Fibroblast of skin of right biceps (primary cell): ENCODE results near the gene LILRB4.
"Not testable (repeated sequence)": the region's sequence is repeated elsewhere in the genome, so short reads cannot be mapped to it uniquely, and the experiment has no call there.

Experiments
- DNase-seq: peaks from one replicate; pipeline ENCODE4 v3.0.0-alpha.2; 2013

Gene LILRB4

DNA sequence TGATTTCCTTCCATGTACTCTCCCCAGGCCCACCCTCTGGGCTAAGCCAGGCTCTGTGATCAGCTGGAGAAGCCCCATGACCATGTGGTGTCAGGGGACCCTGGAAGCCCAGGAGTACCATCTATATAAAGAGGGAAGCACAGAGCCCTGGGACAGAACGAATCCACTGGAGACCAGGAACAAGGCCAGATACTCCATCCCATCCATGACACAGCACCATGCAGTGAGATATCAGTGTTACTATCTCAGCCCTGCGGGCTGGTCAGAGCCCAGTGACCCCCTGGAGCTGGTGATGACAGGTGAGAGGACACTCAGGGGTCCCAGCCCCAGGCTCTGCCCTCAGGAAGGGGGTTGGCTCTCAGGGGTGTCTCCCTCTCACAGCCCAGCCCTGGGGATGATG lies 34.0 kb downstream of the LILRB4 start:
- no peak for DNase-seq

DNA sequence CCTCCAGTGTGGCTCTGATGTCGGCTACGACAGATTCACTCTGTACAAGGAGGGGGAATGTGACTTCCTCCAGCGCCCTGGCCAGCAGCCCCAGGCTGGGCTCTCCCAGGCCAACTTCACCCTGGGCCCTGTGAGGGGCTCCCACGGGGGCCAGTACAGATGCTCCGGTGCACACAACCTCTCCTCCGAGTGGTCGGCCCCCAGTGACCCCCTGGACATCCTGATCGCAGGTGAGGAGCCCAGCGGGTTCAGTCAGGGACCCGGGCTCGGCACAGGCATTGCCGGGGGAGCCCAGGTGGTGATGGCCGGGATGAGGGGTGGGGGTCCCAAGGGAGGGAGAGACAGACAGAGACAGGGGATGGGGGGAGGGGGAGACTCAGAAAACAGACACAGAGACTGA lies 34.9 kb downstream of the LILRB4 start:
- not testable (repeated sequence) for DNase-seq

GRCh38 chr19:54704928-54705327 lies 42.1 kb downstream of the LILRB4 start:
- no peak for DNase-seq

DNA sequence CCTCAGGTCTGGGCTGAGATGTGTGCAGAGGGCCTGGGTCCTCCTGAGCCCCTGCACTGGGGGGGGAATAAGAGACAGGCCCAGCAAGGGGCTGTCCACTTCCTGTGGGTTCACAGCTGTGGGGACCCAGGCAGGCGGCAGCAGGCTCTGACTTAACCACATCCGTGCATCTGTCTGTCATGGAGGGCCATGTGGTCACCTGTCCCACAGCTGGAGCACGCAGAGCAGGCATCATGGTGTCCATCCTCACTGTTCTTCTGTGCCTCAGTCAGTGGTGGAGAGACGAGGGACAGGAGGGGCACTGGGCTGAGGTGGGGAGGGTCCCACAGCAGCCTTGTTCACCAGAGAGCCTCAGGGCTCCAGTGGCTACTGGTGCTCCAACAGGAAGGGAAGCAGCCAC lies 45.2 kb downstream of the LILRB4 start:
- no peak for DNase-seq

DNA sequence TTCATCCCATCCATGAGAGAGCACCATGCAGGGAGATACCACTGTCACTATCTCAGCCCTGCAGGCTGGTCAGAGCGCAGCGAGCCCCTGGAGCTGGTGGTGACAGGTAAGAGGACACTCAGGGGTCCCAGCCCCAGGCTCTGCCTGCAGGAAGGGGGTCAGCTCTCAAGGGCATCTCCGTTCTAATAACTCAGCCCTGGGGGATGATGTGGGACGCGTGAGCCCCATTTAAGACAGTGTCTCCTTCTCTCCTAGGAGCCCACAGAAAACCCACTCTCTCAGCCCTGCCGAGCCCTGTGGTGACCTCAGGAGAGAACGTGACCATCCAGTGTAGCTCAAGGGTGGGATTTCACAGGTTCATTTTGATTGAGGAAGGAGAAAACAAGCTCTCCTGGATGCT lies 46.0 kb downstream of the LILRB4 start:
- DNase-seq, result no peak

GRCh38 chr19:54709212-54709948 lies 46.6 kb downstream of the LILRB4 start:
- DNase-seq, result no peak

GRCh38 chr19:54709956-54710355 lies 47.2 kb downstream of the LILRB4 start:
- DNase-seq, result not testable (repeated sequence)
